NCI-H510A (cell line): ENCODE results near the gene FREM1.
"Not testable (repeated sequence)": the region's sequence is repeated elsewhere in the genome, so short reads cannot be mapped to it uniquely, and the experiment has no call there.

ENCODE experiments used
- DNase-seq: peaks from one replicate; lab custom pipeline; 2025; lab: John Stamatoyannopoulos, UW

FREM1 gene, protein sequence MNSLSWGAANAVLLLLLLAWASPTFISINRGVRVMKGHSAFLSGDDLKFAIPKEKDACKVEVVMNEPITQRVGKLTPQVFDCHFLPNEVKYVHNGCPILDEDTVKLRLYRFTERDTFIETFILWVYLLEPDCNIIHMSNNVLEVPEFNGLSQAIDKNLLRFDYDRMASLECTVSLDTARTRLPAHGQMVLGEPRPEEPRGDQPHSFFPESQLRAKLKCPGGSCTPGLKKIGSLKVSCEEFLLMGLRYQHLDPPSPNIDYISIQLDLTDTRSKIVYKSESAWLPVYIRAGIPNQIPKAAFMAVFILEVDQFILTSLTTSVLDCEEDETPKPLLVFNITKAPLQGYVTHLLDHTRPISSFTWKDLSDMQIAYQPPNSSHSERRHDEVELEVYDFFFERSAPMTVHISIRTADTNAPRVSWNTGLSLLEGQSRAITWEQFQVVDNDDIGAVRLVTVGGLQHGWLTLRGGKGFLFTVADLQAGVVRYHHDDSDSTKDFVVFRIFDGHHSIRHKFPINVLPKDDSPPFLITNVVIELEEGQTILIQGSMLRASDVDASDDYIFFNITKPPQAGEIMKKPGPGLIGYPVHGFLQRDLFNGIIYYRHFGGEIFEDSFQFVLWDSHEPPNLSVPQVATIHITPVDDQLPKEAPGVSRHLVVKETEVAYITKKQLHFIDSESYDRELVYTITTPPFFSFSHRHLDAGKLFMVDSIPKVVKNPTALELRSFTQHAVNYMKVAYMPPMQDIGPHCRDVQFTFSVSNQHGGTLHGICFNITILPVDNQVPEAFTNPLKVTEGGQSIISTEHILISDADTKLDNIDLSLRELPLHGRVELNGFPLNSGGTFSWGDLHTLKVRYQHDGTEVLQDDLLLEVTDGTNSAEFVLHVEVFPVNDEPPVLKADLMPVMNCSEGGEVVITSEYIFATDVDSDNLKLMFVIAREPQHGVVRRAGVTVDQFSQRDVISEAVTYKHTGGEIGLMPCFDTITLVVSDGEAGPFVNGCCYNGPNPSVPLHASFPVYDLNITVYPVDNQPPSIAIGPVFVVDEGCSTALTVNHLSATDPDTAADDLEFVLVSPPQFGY (N-terminal part only)

GRCh38 chr9:14909961-14910805 lies at the start of gene FREM1:
FREM1 (minus strand) TSS chr9:14910428; CDS start chr9:14868977, 41,451 bp downstream.
- DNase-seq = no peak

- no peak for DNase-seq
Measured at GRCh38 chr9:14958989-14959388, 48.8 kb upstream of the FREM1 start.

- no peak for DNase-seq
Measured at GRCh38 chr9:14957109-14957508, 46.9 kb upstream of the FREM1 start.

GRCh38 chr9:14956208-14956607 lies 46.0 kb upstream of the FREM1 start:
- no peak for DNase-seq

DNA sequence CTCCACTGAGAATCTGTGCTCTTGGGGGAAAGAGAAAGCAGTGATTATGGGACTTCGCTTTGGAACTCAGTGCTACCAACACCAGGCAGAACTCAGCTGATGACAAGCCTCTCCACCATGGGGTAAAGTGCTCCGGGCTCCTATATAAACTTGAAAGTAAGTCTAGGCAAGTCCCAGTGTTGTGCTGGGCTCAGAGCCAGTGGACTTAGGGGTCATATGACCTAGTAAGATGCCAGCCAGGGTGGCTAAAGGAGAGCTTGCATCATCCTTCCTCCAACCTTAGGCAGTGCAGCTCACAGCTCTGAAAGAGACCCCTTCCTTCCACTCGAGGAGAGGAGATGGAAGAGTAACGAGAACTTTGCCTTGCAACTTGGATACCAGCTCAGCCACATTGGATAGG lies 35.1 kb upstream of the FREM1 start:
- no peak for DNase-seq

DNA sequence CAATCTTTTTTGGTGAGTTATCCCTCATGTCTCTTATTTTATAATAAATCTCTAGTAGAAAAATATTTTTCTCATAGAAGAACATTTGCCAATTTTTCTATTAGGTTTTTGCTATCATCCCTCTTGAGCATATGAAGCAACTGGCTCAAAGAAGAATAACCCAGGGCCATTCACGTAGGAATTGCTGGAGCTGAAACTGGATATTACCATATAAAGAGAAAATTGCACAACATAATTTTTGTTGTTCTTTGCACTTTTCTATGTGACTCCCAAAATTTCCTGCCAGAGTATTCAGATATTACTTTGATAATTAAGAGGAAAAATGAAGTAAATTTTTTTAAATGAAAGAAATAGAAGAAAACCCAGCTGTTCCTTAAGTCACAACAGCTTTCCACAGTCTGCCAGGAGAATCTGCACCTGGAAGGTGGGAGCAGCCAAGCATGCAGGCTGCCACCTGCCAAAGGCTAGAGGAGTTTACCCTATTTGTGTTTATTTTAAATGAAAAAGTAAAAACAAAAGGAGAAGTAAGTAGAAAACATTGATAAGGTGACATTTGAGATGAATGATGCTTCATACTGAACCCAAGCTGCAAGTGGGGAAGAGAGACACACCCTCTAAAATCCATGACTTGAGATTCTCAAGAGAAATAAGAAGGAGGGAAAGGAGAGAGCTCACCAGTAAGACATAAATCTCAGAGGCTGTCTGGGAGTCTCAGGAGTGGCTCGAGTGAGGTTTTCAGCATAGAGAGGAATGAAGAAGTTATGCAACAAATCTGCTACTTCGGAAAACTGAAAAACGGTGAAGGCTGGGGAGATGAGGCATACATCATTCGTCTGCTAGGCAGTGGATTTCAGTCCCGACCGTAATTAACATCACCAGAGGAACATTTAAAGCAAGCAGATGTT lies 31.5 kb upstream of the FREM1 start:
- no peak for DNase-seq

- DNase-seq = no peak
Measured at GRCh38 chr9:14939378-14939777, 29.1 kb upstream of the FREM1 start.

GRCh38 chr9:14937216-14937615 lies 27.0 kb upstream of the FREM1 start:
- DNase-seq = no peak

GRCh38 chr9:14936491-14936890 lies 26.3 kb upstream of the FREM1 start:
- no peak for DNase-seq

- no peak for DNase-seq
Measured at GRCh38 chr9:14935964-14936363, 25.7 kb upstream of the FREM1 start.

GRCh38 chr9:14935106-14935751 lies 25.0 kb upstream of the FREM1 start:
- no peak for DNase-seq

DNA sequence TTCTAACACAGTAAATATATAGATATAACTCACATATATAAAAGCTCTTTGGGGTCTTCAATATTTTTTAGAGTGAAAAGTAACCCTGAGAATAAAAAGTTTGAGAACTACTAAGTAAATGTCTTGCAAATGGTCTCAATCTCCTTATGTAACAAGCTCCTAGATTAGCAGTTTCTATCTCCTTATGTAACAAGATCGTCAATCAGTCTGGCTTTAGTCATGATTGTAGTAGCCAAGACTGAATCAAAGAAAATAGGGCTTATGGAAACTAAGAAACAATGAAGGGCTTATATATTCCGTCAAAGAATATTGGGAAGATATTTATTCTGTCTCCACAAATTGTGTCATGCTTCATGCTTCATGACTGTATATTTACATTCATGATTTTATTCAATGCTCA lies 22.4 kb upstream of the FREM1 start:
- no peak for DNase-seq

- DNase-seq = no peak
Measured at GRCh38 chr9:14932231-14932630, 22.0 kb upstream of the FREM1 start.

- no peak for DNase-seq
Measured at GRCh38 chr9:14926941-14927624, 16.9 kb upstream of the FREM1 start.

- DNase-seq = no peak
Measured at GRCh38 chr9:14924230-14925219, 14.3 kb upstream of the FREM1 start.

- no peak for DNase-seq
Measured at GRCh38 chr9:14923701-14924100, 13.5 kb upstream of the FREM1 start.

- not testable (repeated sequence) for DNase-seq
Measured at GRCh38 chr9:14920805-14921204, 10.6 kb upstream of the FREM1 start.

GRCh38 chr9:14913366-14913765 lies 3.1 kb upstream of the FREM1 start:
- no peak for DNase-seq
